Peyer's patch (tissue), 4 donors: ENCODE data around the gene SBNO1. TPM values are rescaled to one million over a fixed set of nuclear protein-coding genes. Genes with fewer than 3 reads are reported as not detected.

Experiments
- DNase-seq, 3 donors: peaks; one replicate each; pipeline ENCODE4 v3.0.0-alpha.2; 2017 to 2019
- H3K27ac ChIP-seq, 4 donors: fragments of 200-600 bp; sonication (generic); one replicate each; pipeline ENCODE4 v1.5.1; 2016 to 2019
- H3K27me3 ChIP-seq, 2 donors: fragments of 200-600 bp; sonication (generic); one replicate each; pipeline ENCODE4 v1.5.1; 2019
- H3K36me3 ChIP-seq, 3 donors: fragments of 200-600 bp; sonication (generic); one replicate each; pipeline ENCODE4 v1.5.1; 2016 to 2019
- H3K4me1 ChIP-seq, 4 donors: fragments of 200-600 bp; sonication (generic); one replicate each; pipeline ENCODE4 v1.5.1; 2016 to 2019
- H3K4me3 ChIP-seq, 4 donors: fragments of 200-600 bp; sonication (generic); 1 replicate in 3 of 4; 2 replicates in 1 of 4; pipeline ENCODE4 v1.5.1; 2016 to 2019; ENCODE audit warnings: mild to moderate bottlenecking in 1 of 4
- H3K9me3 ChIP-seq, 4 donors: fragments of 200-600 bp; sonication (generic); one replicate each; pipeline ENCODE4 v1.5.1; 2016 to 2019; ENCODE audit warnings: mild to moderate bottlenecking in 1 of 4
- POLR2A ChIP-seq, 2 donors: fragments of 450-650 bp; IDR thresholded peaks; one replicate each; pipeline ENCODE4 v1.5.1; 2017; ENCODE audit warnings: antibody characterized with exemption in 2 of 2, mild to moderate bottlenecking in 2 of 2, moderate library complexity in 2 of 2
- total RNA-seq, 4 donors: library from RNA; depleted of rRNA; stranded (reverse); fragments of >200 nt; gene quantifications; one replicate each; pipeline ENCODE4 v1.1.0, GENCODE V29; 2016
- TF ChIP-seq, protein P1 (sequence below), 6 experiments: fragments of 450-650 bp in 4 of 6; fragments of 200-600 bp in 2 of 6; sonication (generic) in 1 of 6; IDR thresholded peaks; one replicate each; pipeline ENCODE4 v1.5.1; 2017 to 2019; ENCODE audit warnings: antibody characterized with exemption in 6 of 6, mild to moderate bottlenecking in 3 of 6, moderate library complexity in 1 of 6

The SBNO1 gene
- total RNA-seq, 4 donors from 2014 or later: 16.2 to 23.9 (median 18.8) TPM

DNA sequence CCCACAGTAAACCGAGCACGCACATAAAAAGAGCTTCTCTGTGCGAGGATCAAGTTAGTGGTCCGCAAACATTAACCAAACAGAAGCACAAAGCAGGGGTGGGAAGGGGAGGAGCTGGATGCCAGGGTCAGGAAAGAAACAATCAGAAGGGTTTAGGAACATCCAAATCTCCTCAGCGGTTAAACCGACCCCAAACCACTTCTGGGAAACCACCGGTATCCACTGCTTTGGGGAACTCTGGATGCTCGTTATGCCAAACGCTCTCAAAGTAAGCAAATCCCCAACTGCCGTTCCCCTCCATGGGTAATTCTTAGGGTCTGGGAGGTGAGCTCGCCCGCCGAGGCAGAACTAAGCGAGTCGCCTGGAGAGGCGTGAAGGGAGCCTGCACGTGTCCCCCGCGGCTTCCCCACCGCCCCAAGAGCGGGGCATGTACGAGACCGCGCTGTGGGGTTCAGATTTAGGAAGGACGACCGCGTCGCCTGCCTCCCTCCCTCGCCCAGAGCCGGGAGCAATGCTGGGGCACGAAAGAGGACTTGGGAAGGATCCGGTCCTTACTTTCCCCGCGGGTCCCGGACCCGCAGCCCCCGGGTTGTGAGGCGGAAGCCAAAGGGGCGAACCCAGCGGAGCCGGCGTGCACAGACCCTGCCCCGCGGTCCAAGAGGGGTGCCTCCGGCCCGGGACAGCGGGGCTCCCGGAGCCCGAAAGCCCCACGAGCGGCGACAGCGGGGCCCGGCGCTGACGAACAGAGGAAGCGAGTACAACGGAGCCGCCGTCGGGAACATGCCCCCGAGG is 711 bp downstream of the SBNO1 start:
- H3K27me3 ChIP-seq: no peaks in the 10 kb centered on the region
- peaks cover 0 to 17% (median 10%) of the 10 kb centered on the region in 4 donors for H3K4me1 ChIP-seq
- H3K36me3 ChIP-seq: peaks cover 0 to 13% (median 0%) of the 10 kb centered on the region in 3 donors
- peak overlapping the region; percentile 91 to 96 (median 95) for H3K27ac ChIP-seq
- no peaks in the 10 kb centered on the region for H3K9me3 ChIP-seq
- peak in 2 of 3 donors; percentile 53 to 60 for DNase-seq
- H3K4me3 ChIP-seq: peak overlapping the region; percentile 69 to 93 (median 80)
- TF ChIP-seq, protein P1, sequence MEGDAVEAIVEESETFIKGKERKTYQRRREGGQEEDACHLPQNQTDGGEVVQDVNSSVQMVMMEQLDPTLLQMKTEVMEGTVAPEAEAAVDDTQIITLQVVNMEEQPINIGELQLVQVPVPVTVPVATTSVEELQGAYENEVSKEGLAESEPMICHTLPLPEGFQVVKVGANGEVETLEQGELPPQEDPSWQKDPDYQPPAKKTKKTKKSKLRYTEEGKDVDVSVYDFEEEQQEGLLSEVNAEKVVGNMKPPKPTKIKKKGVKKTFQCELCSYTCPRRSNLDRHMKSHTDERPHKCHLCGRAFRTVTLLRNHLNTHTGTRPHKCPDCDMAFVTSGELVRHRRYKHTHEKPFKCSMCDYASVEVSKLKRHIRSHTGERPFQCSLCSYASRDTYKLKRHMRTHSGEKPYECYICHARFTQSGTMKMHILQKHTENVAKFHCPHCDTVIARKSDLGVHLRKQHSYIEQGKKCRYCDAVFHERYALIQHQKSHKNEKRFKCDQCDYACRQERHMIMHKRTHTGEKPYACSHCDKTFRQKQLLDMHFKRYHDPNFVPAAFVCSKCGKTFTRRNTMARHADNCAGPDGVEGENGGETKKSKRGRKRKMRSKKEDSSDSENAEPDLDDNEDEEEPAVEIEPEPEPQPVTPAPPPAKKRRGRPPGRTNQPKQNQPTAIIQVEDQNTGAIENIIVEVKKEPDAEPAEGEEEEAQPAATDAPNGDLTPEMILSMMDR (IDR thresholded peaks at IDR 0.05): no peak
- no peak for TF ChIP-seq POLR2A (IDR thresholded peaks at IDR 0.05)

- TF ChIP-seq, protein P1 (IDR thresholded peaks at IDR 0.05): no peak
- no peak for TF ChIP-seq POLR2A (IDR thresholded peaks at IDR 0.05)
- Histone ChIP-seq H3K4me3 (peak overlapping the region; percentile 69 to 93 (median 80)), H3K27ac (peak overlapping the region; percentile 3 to 96 (median 95)), H3K4me1 (peaks cover 0 to 17% (median 10%) of the 10 kb centered on the region in 4 donors), H3K27me3 (no peaks in the 10 kb centered on the region), H3K36me3 (peaks cover 0 to 13% (median 0%) of the 10 kb centered on the region in 3 donors), H3K9me3 (no peaks in the 10 kb centered on the region)
- DNase-seq: peak in 1 of 3 donors; percentile 53
These were observed 1.3 kb downstream of the SBNO1 start for GRCh38 chr12:123363390-123363739.

- Histone ChIP-seq H3K27ac (no peak overlapping the region), H3K9me3 (no peaks in the 10 kb centered on the region), H3K27me3 (no peaks in the 10 kb centered on the region), H3K36me3 (peaks cover 0 to 13% (median 0%) of the 10 kb centered on the region in 3 donors), H3K4me1 (peaks cover 0 to 8% (median 6%) of the 10 kb centered on the region in 4 donors), H3K4me3 (no peak overlapping the region)
- no peak for TF ChIP-seq POLR2A (IDR thresholded peaks at IDR 0.05)
- TF ChIP-seq, protein P1 (IDR thresholded peaks at IDR 0.05): no peak
- DNase-seq: no peak
These were observed 6.6 kb downstream of the SBNO1 start for GRCh38 chr12:123358035-123358434.

DNA sequence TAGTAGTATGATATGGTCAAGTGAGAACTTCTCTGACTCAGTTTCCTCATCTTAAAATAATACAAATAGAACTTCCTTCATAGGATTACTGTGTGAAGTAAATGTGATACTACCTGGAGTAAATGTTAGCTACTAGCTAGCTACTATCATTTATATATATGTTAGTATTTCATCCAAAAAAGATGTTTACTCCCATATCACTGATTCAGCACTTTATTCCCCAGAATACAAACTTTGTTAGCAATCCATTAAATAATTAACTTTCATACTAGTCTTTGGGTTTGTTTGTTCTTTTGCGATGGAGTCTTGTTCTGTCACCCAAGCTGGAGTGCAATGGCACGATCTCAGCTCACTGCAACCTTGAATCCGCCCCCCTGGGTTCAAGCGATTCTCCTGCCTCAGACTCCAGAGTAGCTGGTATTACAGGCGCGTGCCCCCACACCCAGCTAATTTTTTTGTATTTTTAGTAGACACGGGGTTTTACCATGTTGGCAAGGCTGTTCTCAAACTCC is 8.4 kb downstream of the SBNO1 start:
- Histone ChIP-seq H3K27ac (no peak overlapping the region), H3K4me3 (no peak overlapping the region), H3K36me3 (peaks cover 0 to 13% (median 0%) of the 10 kb centered on the region in 3 donors), H3K4me1 (no peaks in the 10 kb centered on the region), H3K27me3 (no peaks in the 10 kb centered on the region), H3K9me3 (no peaks in the 10 kb centered on the region)
- TF ChIP-seq, protein P1 (IDR thresholded peaks at IDR 0.05): no peak
- DNase-seq: peak in 1 of 3 donors; percentile 23

DNA sequence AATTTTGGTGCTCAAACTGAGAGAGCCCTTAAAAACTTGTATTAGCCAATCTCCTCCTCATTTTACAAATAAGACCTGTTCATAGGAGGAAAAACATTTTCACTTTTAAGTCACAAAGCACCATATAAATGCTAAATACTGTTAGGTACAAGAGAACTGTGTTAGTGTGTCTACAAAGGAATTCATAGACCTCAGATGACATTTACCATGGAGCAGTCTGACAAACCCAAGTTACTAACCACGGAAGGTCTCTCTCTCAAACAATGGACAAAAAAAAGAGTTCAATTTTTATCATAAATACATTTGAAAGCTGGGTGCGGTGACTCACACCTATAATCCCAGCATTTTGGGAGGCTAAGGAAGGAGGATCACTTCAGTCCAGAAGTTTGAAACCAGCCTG is 10.0 kb downstream of the SBNO1 start:
- TF ChIP-seq POLR2A (IDR thresholded peaks at IDR 0.05): no peak
- TF ChIP-seq, protein P1 (IDR thresholded peaks at IDR 0.05): no peak
- no peak for DNase-seq
- no peaks in the 10 kb centered on the region for H3K9me3 ChIP-seq

More for the DNA sequence above, 10.0 kb downstream of the SBNO1 start:
- H3K27ac ChIP-seq: no peak overlapping the region
- no peak overlapping the region for H3K4me3 ChIP-seq
- H3K36me3 ChIP-seq: peaks cover 0 to 2% (median 0%) of the 10 kb centered on the region in 3 donors
- no peaks in the 10 kb centered on the region for H3K4me1 ChIP-seq
- H3K27me3 ChIP-seq: no peaks in the 10 kb centered on the region
